Measurements from ENCODE around the gene KIF5C.

Gene KIF5C

GRCh38 chr2:148984449-148984848, 109.4 kb downstream of the KIF5C start:
- in situ Hi-C loops (cut with HindIII; ENCODE audit: low sequenced_read_pairs) = no loop called here

GRCh38 chr2:148987286-148987685, 112.3 kb downstream of the KIF5C start:
- in situ Hi-C loops (cut with HindIII; ENCODE audit: low sequenced_read_pairs) = no loop called here

- in situ Hi-C loops (cut with HindIII; ENCODE audit: low sequenced_read_pairs) = no loop called here
Measured at GRCh38 chr2:148988337-148988736, 113.3 kb downstream of the KIF5C start.

DNA sequence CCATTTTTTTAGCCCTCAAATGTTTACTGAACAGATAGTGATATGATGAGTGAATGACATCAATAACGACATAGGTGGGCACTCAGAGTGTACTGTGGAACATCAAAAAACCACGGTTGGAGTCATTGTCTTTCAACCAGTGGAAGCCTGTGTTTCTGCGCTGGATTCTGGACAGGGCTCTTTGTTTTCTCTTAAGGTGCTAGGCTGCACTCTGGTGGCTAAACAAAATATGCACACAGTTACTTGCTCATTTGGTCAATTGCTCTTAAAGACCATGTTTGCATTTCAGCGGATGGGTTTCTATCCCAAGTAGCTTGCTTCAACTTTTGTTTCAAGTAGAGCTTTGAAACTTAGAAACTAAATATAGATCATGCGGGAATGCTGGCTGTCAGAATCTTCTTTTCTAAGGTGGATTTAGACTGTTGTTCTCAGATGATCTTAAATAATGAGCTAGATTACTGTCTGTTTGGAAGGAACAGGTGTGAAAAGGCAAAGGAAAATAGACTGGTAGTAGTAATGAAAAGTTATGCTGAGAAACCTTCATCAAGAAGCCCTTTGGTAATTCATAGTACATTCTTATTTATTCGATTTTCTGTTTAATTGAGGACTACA, 115.0 kb downstream of the KIF5C start:
- in situ Hi-C loops (cut with HindIII; ENCODE audit: low sequenced_read_pairs) = no loop called here

GRCh38 chr2:148990968-148991367, 115.9 kb downstream of the KIF5C start:
- in situ Hi-C loops (cut with HindIII; ENCODE audit: low sequenced_read_pairs) = no loop called here

GRCh38 chr2:148992448-148992847, 117.4 kb downstream of the KIF5C start:
- in situ Hi-C loops (cut with HindIII; ENCODE audit: low sequenced_read_pairs) = no loop called here

DNA sequence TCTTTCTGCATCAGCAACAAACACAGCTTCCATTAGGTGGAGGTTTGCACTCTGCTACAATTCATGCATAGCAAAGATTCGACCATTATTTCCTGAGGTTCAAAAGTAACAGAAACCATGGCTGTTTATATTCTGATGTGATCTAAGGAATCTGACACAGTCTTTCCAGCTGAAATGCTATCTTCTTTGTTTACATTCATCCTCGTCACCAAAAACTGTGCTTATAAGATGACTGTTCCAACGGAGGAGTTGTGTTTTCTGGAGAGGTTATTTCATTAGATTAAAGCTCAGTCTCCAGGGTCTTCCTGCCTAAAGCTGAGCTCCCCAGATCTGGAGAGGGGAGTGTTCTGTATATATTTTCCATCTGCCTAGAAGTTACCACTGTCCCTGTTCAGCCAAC, 118.3 kb downstream of the KIF5C start:
- in situ Hi-C loops (cut with HindIII; ENCODE audit: low sequenced_read_pairs) = no loop called here

DNA sequence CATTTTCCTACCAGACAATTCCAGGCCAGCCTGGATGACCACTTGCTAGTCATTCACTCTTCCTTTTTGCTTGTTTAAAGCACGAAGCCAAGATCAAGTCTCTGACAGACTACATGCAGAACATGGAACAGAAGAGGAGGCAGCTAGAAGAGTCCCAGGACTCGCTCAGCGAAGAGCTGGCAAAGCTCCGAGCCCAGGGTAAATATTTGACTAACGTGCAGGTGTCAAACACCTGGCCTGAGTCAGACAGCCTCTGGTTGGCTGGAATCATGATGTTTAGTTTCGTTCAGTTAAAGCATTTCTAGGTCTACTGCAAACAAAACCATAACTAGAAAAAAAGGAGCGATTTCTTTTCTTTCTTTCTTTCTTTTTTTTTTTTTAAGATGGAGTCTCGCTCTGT, 119.3 kb downstream of the KIF5C start:
- in situ Hi-C loops (cut with HindIII; ENCODE audit: low sequenced_read_pairs) = no loop called here

DNA sequence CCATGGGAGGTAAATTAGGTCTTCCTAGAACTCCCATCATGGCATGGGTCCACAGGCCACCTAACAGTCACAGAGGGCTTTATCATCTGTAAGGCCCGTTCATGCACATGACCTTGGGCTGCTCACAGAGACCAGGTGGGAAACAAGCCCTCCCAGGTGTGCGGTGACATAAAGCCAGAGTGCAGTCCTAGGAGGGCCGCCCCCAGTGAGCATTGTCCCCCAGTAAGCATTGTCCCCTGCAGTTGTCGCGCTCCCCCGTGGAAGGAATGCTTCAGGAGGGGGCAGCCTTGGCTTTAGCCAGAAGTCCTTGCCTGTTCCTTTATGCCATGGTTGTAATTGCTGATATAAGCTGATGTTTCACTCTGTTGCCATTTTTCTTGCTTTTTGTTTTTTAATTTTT, 121.8 kb downstream of the KIF5C start:
- in situ Hi-C loops (cut with HindIII; ENCODE audit: low sequenced_read_pairs) = no loop called here

- in situ Hi-C loops (cut with HindIII; ENCODE audit: low sequenced_read_pairs) = no loop called here
Measured at GRCh38 chr2:148998165-148998830, 123.3 kb downstream of the KIF5C start.

GRCh38 chr2:148998831-148999200, 123.8 kb downstream of the KIF5C start:
- in situ Hi-C loops (cut with HindIII; ENCODE audit: low sequenced_read_pairs) = no loop called here

DNA sequence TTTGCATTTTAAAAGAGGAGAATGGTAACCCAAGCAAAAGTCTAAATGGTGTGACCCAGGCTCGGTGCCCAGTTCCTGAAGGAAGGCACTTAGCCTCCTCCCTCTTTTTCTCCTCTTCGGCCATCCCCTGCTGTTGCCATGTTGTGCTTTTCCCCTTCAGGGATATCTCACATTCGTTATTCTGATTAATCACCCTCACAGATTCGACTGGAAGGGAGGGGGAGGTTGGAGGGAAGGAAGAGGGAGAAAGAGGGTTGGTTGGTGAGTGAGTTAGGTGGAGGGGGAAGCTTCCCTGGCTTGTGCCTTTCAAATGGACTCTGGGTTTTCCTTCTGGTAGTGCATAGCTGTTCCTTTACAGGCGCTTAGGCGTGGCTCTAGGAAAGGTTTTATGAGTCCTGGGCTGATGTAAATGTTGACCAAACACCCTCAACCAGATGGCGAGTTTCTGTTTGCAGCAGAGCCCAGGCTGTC, 124.5 kb downstream of the KIF5C start:
- in situ Hi-C loops (cut with HindIII; ENCODE audit: low sequenced_read_pairs) = no loop called here

DNA sequence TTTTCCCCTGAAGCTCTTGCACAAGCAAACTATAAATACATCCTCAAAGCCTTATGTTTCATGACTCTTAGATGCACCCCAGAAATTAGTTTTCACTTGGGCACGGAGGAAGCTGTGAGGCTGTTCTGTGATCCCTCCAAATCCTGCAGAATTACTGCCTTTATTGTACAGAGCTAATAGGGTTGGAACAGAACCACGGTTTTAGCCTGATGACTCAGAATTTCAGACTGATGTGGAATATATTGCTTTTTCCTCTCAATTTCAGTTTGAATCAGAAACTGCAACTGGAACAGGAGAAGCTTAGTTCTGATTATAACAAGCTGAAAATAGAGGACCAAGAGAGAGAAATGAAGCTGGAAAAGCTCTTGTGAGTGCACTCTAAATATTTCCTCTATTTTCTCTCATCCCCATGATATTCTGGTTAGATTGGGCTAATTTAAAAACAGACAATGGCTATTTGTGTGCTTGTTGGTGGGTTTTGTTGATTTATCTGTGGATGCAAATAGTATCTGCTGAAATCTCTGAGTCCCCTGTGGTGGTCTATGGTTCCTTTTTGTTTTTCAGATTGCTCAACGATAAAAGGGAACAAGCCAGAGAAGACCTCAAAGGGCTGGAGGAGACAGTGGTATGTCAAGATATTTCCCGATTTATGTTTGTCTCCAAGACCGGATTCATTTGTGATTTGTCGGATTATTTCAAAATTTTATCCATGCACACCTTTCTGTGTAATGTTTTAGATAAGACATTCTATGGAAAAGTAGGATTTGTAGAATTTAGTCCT, 125.3 kb downstream of the KIF5C start:
- in situ Hi-C loops (cut with HindIII; ENCODE audit: low sequenced_read_pairs) = no loop called here

DNA sequence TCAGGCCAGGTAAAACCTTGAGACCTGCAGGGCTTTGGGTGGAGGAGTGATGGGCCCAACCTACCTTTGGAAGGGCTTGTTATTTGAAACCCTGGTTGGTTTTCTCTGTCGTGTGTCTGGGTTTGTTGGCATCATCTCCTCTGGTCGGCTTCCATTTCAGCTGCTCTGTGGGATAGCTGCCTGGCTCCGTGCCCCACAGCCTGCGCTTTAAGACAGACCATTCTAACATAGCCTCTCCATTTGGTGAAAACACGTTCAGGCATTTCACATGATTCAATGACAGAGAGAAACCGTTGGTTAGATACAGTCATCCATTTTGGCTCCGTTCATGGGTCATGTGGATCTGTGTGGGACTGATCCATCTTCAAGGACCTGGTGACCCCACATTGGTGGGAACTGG, 126.5 kb downstream of the KIF5C start:
- in situ Hi-C loops (cut with HindIII; ENCODE audit: low sequenced_read_pairs) = no loop called here

- in situ Hi-C loops (cut with HindIII; ENCODE audit: low sequenced_read_pairs) = no loop called here
Measured at GRCh38 chr2:149002378-149002890, 127.4 kb downstream of the KIF5C start.

DNA sequence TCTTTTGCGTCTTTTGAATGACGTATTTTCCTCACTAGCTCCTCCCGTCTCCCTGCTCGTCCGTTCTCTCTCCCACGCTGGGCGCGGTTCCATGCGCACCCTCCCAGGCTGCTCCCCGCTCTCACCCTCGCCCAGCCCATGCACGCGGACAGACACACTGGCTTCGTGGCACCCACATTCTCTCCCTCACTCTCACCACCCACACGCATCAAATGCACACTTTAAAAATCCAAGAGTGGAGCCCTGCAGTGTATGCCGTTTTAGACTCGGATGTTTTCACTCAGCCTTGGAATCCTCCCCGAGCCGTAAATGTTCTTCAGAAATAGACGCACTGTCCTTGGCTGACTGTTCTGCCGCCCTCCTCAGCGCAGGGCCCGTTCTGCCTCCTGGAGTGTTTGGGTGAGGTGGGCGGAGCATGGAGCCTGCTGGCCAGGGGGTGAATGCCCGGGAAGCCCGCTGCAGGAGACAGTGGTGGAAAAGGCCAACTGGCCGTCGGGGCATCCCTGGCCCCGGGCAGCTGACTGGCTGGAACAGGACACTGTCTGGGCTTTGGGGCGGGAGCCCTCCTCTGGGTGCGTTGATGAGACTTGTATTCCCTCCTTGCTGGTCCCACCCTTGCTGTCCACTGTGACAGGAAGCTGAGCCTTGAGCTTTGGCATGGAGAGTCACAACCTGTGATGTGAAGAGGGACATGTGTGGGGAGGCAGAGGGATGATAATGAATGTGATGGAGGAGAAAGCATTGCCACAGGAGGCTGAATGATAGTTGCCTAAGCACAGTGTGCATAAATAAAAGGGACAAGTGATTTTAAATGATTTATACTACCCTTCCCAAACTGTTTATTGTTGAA, 128.1 kb downstream of the KIF5C start:
- in situ Hi-C loops (cut with HindIII; ENCODE audit: low sequenced_read_pairs) = no loop called here

- in situ Hi-C loops (cut with HindIII; ENCODE audit: low sequenced_read_pairs) = no loop called here
Measured at GRCh38 chr2:149004836-149005235, 129.8 kb downstream of the KIF5C start.

DNA sequence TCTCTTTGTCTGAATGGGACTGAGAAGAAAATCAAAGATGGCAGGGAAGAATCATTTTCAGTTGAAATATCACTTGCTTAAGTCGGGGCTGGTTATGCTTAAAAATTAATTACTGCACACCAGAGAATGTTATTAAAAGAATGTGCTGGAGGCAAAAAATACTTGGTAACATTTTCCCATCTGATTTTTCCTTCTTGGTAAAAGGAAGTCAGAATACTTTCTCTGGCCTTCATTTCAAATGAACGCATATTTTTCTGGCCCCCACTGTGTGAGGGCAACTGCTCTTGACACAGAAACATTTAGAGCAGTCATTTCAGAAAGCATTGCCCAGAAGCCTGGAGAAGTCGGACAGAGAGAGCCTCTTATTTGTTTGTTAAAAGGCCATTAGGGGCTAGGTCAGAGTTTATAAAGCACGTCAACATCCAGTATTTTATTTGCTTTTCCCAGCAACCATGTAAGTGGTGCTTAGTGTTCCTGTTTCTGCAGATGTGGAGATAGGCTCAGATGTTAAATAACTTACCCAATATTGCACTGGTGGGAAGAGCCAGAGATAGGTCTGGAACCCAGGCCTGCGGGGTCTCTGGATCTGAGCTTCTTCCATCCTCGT, 130.5 kb downstream of the KIF5C start:
- in situ Hi-C loops (cut with HindIII; ENCODE audit: low sequenced_read_pairs) = no loop called here

- in situ Hi-C loops (cut with HindIII; ENCODE audit: low sequenced_read_pairs) = no loop called here
Measured at GRCh38 chr2:149006883-149007543, 132.0 kb downstream of the KIF5C start.

DNA sequence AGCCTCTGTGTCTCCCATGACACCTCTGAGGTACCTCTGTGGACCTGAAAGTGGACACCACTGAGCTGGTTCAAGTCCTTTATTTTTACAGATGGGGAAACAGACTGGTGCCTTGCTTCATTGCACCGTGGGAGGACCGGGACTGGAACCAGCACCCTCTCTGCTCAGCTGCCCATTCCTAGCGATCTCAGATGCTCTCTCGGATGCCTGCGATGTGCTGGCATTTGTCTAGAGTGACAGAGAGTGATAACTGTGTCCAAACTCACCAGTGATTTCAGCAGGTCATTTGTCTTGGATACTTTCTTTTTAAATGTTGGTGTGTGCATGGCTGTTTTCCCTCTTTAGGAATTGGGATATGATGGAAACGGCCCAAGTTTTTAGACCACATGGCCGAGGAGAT, 133.4 kb downstream of the KIF5C start:
- in situ Hi-C loops (cut with HindIII; ENCODE audit: low sequenced_read_pairs) = no loop called here
